SIG-M5 treated with dmso at 0.1 percent for 504 hours (cell line): ENCODE measurements around the gene AEBP2.
"Not testable (repeated sequence)": the region's sequence is repeated elsewhere in the genome, so short reads cannot be mapped to it uniquely, and the experiment has no call there.

Source experiments
- DNase-seq: peaks from one replicate; lab custom pipeline; 2025; ENCODE audit not compliant: unreplicated experiment; lab: John Stamatoyannopoulos, UW

Gene AEBP2

DNA sequence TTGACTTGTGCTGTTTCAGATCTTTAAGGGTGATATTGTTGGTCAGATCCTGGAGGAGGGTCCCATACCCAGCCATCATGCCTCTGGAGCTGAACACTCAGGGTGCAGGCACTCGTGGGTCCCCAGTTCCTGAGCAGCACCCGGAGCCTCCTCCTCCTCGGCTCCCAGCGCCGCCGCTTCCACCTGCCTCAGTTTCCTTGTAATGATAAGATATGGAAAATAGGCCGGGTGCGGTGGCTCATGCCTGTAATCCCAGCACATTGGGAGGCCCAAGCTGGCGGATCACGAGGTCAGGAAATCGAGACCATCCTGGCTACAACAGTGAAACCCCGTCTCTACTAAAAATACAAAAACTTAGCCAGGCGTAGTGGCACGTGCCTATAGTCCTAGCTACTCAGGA, 20.2 kb upstream of the AEBP2 start:
- no peak for DNase-seq

DNA sequence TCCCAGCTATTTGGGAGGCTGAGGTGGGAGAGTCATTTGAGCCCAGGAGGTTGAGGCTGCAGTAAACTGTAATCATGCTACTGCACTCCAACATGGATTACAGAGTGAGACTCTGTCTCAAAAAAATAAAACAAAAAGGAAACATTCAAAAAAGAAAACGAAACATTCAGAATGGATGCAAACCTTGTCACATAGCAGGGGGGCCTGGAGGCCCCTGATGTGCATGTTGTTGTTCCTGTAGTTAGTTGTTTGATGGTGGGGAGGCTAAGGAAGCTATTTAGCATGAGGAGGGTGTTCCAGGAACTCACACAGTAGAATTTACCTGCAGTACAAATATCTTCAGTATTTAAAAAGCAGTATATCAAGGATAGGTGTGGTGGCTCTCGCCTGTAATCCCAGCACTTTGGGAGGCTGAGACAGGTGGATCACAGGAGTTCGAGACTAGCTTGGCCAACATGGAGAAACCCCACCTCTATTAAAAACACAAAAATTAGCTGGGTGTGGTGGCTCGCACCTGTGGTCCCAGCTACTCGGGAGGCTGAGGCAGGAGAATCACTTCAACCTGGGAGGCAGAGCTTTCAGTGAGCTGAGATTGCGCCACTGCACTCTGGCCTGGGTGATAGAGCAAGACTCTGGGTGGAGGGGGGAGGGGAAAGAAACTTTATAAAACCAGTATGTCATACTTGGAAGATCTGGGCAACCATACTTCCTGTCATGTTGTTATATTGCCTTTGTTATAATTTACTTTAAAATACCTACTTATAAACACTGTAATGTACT, 17.6 kb upstream of the AEBP2 start:
- DNase-seq, result no peak

DNA sequence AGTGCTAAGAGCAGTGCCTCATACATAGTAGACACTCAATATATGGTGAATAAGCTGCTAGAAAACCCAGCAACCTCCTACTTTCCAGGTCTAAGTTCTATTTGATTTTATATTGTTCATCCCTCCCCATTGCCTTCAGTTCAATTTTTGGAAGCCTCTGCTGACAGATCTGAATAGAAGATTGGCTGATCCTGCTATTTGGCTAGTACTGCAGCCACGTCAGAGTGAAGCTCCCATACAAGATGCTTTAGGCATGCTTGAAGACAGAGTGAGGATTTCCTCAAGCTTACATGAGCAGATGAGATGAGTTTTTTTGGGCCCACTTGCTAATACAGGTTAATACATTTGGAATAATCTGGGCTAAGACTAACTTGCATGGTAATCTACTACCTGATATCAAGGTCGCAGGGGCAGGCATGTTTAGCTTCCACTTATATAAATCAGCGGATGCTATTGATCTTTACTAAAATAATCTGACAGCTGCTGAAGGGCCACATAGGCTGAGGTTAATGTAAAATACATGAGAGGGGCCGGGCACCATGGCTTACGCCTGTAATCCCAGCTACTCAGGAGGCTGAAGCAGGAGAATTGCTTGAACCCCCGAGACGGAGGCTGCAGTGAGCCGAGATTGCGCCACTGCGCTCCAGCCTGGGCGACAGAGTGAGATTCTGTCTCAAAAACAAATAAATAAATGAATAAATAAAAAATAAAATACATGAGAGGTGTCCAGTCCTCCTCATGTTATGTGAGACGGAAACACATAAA, 15.9 kb upstream of the AEBP2 start:
- no peak for DNase-seq

DNA sequence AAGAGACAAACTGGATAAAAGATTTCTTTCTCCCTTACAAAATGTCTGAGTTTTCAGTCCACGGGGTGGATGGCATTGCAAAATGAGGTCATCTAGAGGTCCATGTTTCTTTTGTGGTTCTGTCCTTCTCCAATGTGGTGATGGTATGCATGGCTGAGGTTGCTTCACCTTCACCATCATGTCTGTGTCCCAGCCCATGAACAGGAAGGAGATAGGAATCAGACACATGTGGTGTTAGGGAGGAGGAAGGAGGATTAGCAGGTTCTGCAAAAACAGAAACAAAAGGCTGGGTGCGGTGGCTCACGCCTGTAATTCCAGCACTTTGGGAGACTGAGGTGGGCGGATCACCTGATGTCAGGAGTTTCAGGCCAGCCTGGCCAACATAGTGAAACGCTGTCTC, 11.0 kb upstream of the AEBP2 start:
- DNase-seq, result peak; percentile 86

DNA sequence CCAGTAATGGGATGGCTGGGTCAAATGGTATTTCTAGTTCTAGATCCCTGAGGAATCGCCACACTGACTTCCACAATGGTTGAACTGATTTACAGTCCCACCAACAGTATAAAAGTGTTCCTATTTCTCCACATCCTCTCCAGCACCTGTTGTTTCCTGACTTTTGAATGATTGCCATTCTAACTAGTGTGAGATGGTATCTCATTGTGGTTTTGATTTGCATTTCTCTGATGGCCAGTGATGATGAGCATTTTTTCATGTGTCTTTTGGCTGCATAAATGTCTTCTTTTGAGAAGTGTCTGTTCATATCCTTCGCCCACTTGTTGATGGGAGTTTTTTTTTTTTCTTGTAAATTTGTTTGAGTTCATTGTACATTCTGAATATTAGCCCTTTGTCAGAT, 9.8 kb upstream of the AEBP2 start:
- not testable (repeated sequence) for DNase-seq

DNA sequence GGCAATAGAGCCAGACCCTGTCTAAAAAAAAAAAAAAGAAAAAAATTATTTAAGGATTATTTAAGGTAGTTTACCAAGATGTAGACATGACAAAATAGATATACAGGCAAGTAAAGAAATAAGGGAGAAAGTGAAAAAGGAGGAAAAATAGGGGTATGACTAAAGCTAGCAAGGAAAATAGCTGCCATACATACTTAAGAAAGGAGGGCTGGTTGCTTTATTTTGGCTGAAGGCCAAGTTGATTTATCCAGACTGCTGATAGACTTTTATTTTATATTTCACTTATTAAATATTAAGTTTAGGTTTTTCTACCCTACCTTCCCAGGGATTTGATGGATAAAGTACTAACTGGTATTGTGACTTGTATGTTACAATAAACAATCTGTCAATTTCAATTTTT, 8.3 kb upstream of the AEBP2 start:
- DNase-seq, result no peak

DNA sequence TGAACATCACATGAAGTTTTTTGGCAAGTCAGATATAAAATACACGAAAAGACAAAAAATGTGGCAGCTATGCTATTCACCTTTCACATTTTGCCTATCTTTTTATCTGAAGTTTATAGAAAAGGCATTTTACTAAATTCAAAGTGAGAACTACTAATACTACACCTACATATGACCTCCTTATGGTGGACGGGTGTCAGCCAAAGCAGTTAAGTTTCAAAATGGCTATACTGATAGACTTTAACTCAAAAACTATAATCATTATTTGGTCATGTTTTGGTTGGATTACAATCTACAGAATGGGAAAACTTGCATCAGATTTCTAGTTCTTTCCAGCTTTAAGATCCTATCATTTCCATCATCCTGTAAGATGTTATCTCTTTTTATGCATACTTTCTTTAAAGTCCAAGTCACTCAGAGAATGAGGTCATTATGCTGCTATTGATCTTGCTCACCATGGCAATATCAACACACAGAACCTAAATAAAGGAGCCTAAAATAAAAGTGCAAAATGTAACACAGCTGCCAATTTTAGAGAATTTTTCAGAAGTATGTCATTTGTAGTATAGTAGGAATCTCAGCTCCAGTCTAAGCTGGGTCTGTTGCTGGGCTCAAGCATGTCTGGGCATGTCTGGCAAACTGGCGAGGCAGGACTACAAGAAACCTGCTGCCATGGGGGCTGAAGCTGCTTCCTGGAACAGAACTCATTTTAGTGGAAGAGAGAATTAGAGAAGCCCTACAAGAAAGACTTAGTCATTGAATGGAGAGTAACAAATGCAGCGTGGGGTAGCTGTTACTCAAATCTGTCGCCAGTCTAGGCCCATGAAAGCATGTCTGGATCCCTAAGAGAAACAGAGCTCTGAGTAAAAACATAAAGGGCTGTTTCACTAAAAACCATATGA, 7.6 kb upstream of the AEBP2 start:
- no peak for DNase-seq

DNA sequence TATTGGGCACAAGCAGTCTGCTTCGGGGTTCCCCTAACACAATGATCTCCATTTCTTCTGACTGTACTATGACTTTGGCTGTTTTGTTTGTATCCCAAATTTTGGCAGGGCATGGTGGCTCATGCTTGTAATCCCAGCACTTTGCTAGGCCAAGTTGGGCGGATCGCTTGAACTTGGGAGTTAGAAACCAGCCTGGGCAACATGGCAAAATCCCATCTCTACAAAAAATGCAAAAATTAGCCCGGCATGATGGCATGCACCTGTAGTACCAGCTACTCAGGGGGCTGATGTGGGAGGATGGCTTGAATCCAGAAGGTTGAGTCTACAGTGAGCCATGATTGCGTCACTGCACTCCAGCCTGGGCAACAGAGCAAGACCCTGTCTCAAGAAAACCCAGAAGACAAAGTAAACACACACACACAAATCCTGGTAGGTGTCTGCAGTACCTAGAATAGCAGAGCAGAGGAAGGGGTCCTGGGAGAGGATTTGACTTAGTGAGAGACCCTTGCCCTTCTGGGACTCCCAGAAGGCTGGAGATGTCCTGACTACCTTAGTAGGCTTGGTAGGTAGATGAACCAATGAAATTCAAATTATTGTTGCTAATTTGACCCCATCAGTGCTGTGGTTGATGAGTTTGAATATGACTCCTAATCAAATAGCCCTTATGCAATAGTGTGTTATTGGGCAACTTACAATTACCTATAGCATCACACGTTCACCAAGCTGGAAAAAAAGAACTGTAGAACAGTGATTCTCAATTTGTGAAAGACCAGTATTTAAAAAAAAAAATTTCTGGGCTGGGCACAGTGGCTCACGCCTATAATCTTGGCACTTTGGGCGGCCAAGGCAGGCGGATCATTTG, 6.8 kb upstream of the AEBP2 start:
- DNase-seq, result no peak

DNA sequence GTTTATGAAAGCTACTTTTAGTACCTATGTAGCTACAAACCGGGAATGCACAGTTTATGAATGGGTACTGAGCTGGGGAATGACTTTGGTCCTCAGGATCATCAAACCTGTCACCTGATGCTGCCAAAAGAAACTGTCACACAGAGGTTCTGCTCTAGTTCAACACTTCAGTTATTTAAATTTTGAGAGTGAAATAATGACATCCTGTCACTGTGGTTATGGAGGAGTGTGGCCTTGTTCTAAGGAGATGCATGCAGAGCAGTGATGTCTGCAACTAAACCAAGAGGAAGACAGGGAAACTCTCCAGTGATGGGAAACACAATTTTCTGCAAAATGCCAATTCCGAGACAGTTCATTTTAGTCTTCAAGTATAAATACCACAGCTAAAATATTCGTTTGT, 4.8 kb upstream of the AEBP2 start:
- no peak for DNase-seq

DNA sequence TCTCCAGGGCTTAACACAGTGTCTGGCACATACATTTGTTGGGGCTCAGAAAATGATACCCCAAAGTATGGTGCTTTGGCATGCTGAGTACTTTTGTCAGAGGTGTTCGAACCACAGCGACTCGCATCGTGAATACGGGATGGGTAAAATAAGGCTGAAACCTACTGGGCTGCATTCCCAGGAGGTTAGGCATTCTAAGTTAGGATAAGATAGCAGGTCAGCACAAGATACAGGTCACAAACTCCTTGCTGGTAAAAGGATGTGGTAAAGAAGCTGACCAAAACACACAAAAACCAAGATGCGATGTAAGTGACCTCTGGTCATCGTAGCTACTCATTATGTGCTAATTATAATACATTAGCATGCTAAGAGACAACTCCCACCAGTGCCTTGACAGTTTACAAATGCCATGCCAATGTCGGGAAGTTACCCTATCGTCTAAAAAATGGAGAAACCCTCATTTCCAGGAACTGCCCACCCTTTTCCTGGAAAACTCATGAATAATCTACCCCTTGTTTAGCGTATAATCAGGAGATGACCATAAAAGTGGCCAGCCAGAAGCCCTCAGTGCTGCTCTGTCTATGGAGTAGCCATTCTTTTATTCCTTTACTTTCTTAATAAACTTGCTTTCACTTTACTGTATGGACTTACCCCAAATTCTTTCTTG, 3.3 kb upstream of the AEBP2 start:
- no peak for DNase-seq

DNA sequence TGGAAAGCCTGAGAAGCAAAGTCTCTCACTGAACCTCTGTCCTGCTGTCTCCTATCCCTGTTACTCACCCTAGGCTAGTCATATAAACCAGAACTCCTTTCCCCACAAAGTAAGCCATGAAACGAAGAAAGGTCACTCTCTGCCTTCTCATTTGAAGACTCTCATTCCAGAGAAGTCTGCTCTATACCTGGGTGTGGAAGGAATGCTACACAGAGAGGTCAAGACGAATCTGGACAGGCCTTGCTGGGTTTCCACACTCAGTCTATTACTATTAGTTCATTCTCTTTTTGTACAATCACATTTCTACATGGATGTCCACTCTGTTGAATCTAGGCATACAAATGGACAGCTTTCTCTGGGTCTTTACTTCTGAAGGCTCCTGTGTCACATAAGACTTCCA, 2.4 kb upstream of the AEBP2 start:
- no peak for DNase-seq

DNA sequence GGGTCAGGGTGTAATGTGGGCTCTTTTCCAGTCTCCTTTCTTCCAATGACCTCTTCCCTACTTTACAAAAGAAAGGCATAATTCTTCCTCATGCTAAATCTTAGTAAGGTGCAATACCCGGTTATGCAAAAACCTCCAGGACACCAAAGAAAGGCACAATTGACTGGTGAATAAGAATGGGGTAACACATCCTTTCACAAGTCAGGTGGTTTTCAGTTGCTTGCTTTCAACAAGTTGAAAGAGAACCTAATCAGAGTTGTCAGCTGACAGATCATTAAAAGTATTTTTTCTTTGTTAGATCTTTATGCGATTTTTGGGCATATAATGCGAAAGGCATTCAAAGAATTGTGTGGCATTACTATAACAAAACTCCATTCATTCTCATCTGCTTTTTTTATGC, 1.3 kb upstream of the AEBP2 start:
- no peak for DNase-seq

DNA sequence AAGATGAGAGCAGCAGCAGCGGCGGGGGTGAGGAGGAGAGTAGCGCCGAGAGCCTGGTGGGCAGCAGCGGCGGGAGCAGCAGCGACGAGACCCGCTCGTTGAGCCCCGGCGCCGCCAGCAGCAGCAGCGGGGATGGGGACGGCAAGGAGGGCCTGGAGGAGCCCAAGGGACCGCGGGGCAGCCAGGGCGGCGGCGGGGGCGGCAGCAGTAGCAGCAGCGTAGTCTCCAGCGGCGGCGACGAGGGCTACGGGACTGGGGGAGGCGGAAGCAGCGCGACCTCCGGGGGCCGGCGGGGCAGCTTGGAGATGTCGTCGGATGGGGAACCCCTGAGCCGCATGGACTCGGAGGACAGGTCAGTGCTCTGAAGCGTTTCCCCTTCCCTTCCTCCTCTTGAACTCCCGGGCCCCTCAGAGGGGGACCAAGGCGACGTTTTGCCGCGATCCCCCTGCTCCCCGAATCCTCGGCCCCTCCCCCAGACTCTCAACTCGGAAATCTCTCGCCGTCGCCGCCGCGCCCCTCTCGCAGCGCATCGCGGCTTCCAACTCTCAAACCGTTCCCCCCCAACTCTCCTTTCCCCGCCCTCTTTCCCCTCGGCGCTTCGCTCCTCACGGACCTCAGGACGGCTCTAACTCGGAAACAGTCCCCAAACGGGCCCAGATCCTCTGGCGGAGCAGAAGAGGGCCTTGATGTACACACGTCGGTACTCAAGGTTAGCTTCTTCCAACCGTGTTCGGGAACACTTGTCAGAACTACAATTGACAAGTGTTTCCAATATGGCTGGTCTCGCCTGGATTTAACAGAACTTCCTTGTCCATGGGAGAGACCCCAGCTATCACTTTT, 947 bp downstream of the AEBP2 start:
- DNase-seq, result peak; percentile 48

DNA sequence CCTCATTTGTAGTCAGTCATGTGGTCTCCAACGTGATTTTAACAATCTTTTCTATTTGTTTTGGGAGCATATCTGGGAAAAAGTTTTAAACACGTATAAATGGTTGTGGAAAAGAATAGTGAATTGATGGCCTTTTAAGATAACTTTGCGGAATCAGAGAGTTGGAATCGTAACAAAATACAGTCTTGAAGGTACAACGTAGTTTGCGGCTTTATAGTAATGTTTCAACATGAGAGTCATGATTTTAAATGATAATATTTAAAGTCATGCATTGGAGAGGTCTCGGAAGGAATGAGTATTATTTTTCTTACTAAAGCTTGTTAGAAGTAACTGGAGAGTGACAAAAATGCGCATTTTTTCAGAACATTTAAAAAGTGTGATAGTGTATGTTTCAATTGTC, 1.6 kb downstream of the AEBP2 start:
- DNase-seq, result no peak

DNA sequence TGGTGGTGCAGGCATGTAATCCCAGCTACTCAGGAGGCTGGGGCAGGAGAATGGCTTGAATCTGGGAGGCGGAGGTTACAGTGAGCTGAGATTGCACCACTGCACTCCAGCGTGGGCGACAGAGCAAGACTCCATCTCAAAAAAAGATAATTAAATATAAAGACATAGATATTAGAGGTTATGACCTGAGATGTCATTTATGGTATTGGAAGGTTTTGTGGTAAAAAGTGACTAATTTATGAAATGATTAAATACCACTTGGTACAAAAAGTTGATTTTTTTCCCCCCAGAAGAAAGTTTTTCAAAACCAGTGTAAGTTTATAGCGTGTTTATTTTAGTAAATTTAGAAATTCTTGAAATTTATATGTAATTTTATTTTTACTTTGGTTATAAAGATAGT, 4.3 kb downstream of the AEBP2 start:
- DNase-seq, result no peak

DNA sequence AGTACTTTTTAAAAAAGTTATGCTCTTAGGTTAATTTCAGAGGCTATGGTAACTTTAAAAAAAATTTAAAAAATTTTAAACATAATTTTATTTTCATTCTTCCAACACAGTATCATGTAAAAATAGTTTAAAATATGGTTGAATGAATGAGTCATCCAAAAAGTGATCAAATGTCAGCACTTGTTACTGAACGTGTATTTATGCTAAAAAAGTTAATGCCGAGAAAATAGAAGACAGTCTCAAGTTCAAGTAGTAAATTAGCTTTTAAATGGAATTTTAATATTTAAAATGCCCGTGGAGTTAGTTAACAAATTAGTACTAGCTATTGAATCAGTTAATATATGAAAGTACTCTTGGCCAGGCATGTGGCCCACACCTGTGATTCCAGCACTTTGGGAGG, 4.8 kb downstream of the AEBP2 start:
- DNase-seq, result no peak

DNA sequence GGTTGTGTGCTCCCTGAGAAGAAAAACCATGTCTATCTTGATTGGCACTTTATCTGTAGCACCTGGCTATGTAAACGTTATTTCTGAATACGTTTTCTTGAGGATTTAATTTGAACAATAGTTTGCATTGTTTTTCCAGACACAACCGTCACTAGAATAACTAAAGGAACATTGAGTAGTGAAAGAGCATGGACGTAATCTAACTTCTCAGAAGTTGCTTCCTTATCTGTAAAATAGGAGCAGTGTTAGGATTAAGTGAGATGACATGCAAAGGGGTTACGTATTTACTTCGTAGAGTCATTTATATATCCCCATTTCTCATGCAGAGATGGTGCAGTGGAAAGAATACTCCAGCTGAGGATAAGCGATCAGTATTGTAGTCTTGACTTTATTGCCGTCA, 8.1 kb downstream of the AEBP2 start:
- DNase-seq, result no peak

DNA sequence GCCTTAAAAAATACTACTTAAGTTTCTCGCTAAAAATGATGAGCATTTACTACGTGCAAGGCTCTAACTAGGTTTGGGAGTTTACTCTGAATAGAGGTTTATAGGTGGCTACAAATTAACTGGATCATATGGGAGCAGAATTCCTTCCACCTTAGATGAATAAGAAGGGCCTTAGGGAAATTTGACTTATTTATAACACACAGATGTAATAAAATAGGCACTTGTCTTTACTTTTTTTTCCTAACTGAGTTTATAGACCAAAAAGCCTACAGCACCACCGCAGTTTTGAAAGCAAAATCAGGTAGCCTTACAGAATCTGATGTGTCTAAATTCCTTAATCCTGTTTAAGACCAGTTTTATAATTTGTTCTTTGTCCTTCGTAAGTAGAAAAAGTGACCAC, 10.5 kb downstream of the AEBP2 start:
- DNase-seq, result no peak

DNA sequence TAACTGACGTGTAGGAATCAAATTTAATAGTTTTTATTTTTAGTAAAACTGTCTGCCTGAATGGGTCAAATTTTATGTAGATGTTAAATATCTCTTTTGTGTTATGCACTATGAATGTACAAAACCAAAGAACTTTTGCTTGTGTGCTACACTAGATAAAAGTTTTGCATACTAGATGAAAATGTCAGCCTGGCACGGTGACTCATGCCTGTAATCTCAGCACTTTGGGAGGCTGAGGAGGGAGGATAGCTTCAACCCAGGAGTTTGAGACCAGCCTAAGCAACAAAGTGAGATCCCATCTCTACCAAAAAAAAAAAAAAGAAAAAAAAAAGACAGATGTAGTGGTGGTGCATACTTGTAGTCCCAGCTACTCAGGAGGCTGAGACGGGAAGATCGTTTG, 11.1 kb downstream of the AEBP2 start:
- no peak for DNase-seq
